ENCODE results near the gene CSGALNACT2. TPM values are rescaled to one million over a fixed set of nuclear protein-coding genes. Genes with fewer than 3 reads are reported as not detected.

CSGALNACT2 gene
- total RNA-seq, 1 donor from 2014 or later: 38.7 TPM

GRCh38 chr10:43222210-43222720, 84.0 kb downstream of the CSGALNACT2 start:
- TF ChIP-seq CTCF (IDR thresholded peaks at IDR 0.05): no peak
- DNase-seq (ENCODE audit: low spot score): peak; percentile 38
- no peaks in the 10 kb centered on the region for H3K4me1 Mint-ChIP-seq (ENCODE audit: low read depth)
- no peak overlapping the region for H3K4me3 Mint-ChIP-seq (ENCODE audit: unreplicated experiment)
- H3K36me3 Mint-ChIP-seq (ENCODE audit: low read depth): no peaks in the 10 kb centered on the region
- H3K27ac Mint-ChIP-seq (ENCODE audit: unreplicated experiment): no peak overlapping the region
- H3K27me3 Mint-ChIP-seq (ENCODE audit: low read depth): peaks cover 43% of the 10 kb centered on the region
- no peaks in the 10 kb centered on the region for H3K9me3 Mint-ChIP-seq (ENCODE audit: low read depth)

GRCh38 chr10:43223056-43223455, 84.8 kb downstream of the CSGALNACT2 start:
- Mint-ChIP-seq H3K27me3 (ENCODE audit: low read depth) (peaks cover 45% of the 10 kb centered on the region), H3K4me1 (ENCODE audit: low read depth) (no peaks in the 10 kb centered on the region), H3K27ac (ENCODE audit: unreplicated experiment) (no peak overlapping the region), H3K9me3 (ENCODE audit: low read depth) (no peaks in the 10 kb centered on the region), H3K4me3 (ENCODE audit: unreplicated experiment) (no peak overlapping the region), H3K36me3 (ENCODE audit: low read depth) (no peaks in the 10 kb centered on the region)
- no peak for DNase-seq (ENCODE audit: low spot score)
- TF ChIP-seq CTCF (IDR thresholded peaks at IDR 0.05): no peak

- TF ChIP-seq CTCF (IDR thresholded peaks at IDR 0.05): no peak
- no peak for DNase-seq (ENCODE audit: low spot score)
- H3K27ac Mint-ChIP-seq (ENCODE audit: unreplicated experiment): no peak overlapping the region
- no peaks in the 10 kb centered on the region for H3K36me3 Mint-ChIP-seq (ENCODE audit: low read depth)
- no peaks in the 10 kb centered on the region for H3K9me3 Mint-ChIP-seq (ENCODE audit: low read depth)
- peaks cover 6% of the 10 kb centered on the region for H3K4me1 Mint-ChIP-seq (ENCODE audit: low read depth)
- peaks cover 52% of the 10 kb centered on the region for H3K27me3 Mint-ChIP-seq (ENCODE audit: low read depth)
- no peak overlapping the region for H3K4me3 Mint-ChIP-seq (ENCODE audit: unreplicated experiment)
Observed at GRCh38 chr10:43224321-43224720, 86.1 kb downstream of the CSGALNACT2 start.

DNA sequence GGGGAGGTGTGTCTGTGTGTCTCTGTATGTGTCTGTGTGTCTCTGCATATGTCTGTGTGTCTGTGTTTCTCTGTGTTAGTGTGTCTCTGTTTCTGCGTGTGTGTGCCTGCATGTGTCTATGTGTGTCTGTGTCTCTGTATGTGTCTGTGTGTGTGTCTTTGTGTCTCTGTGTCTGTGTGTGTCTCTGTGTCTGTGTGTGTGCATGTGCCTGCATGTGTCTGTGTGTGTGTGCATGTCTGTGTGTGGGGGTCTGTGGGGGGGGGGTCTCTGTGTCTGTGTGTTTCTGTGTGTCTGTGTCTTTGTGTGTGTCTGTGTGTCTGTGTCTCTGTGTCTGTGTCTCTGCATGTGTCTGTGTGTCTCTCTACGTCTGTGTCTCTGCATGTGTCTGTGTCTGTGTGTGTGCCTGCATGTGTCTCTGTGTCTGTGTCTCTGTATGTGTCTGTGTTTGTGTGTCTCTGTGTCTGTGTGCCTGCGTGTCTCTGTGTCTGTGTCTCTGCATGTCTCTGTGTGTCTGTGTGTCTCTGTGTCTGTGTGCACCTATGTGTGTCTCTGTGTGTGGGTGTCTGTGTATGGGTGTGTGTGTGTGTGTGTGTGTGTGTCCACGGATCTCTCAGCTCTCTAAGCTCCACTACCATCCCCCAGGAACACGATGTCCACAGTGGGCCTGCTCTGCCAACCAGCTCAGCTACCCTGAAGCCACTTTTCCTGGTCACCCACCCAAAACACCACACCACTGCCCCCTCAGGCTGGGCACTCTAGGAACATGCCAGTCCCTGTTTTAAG, 87.0 kb downstream of the CSGALNACT2 start:
- no peak for DNase-seq (ENCODE audit: low spot score)
- Mint-ChIP-seq H3K4me1 (ENCODE audit: low read depth) (peaks cover 6% of the 10 kb centered on the region), H3K4me3 (ENCODE audit: unreplicated experiment) (no peak overlapping the region), H3K27ac (ENCODE audit: unreplicated experiment) (no peak overlapping the region), H3K36me3 (ENCODE audit: low read depth) (no peaks in the 10 kb centered on the region), H3K27me3 (ENCODE audit: low read depth) (peaks cover 52% of the 10 kb centered on the region), H3K9me3 (ENCODE audit: low read depth) (no peaks in the 10 kb centered on the region)
- no peak for TF ChIP-seq CTCF (IDR thresholded peaks at IDR 0.05)

GRCh38 chr10:43225787-43226153, 87.5 kb downstream of the CSGALNACT2 start:
- Mint-ChIP-seq H3K9me3 (ENCODE audit: low read depth) (no peaks in the 10 kb centered on the region), H3K4me1 (ENCODE audit: low read depth) (peaks cover 6% of the 10 kb centered on the region), H3K27ac (ENCODE audit: unreplicated experiment) (no peak overlapping the region), H3K27me3 (ENCODE audit: low read depth) (peaks cover 54% of the 10 kb centered on the region), H3K4me3 (ENCODE audit: unreplicated experiment) (no peak overlapping the region), H3K36me3 (ENCODE audit: low read depth) (no peaks in the 10 kb centered on the region)
- TF ChIP-seq CTCF (IDR thresholded peaks at IDR 0.05): no peak
- peak; percentile 65 for DNase-seq (ENCODE audit: low spot score)
